ENCODE measurements around the gene CXCL17.

CXCL17 gene

DNA sequence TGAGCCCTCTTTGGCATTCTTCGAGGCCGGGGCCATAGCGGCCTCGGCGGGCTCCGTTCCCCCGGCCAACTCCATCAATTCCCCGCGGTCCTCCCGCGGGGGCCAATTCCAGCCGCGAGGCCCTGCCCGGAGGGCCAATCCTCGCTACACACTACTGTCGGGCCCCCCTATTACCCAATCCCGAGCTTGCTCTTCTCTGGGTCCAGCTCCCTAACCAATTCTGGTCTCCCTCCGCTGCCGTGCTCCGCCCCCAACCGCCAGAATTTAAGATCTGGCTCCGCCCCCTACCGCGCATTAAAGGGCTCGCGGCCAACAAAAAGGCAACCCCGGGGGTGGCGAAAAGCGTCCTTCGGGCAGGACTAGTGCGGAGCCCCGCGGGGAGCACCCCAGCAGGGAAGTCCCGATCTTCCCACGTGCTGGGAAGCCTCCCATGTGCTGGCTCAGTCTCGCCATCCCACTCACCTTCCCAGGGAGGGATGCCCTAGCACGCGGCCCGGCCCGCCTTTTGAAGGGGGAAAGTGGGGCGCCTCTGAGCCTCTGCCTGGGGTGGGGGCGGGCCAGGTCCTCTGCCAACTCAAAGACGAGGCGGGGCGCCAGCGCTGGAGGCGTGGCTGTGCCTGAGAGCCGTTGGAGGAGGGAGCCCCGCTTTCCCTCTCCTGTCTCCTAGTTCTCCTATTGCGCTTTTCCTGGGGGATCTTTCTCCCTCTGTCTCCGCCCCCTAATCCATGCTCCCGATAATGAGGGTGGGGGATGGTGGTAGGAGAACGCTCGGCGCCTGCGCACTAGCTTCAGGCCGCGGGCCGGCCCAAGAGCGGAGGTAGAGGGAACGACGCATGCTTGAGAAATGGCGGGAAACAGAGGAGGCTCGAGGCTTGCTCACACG lies 19.0 kb downstream of the CXCL17 start:
- DNase-seq = peak; percentile 93

DNA sequence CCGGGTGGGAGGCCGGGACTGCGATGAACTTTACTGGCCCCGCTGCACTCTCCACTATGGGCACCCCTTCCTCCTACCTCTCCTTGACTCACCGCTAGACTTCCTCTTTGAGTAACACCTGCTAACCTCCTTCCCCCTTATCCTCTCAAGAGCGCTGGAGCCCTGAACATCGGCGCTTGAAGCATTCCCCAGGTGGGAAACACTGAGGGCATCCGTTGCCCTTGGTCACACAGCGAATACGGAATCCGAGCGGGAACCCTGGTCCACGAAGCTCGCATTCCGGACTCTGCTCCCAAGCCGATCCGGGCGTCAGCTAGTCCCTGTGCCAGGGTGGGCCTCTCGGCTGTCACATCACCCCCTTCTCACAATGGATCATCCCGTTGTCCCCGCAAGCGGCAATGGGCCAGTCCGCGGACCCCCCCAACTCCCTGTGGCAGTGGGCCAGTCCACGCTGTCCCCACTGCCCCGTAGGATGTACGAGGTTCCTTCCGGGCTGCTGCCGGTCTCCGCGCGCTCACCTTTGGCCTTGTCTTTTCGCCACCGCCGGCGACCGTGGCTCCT lies 19.8 kb downstream of the CXCL17 start:
- peak; percentile 35 for DNase-seq

DNA sequence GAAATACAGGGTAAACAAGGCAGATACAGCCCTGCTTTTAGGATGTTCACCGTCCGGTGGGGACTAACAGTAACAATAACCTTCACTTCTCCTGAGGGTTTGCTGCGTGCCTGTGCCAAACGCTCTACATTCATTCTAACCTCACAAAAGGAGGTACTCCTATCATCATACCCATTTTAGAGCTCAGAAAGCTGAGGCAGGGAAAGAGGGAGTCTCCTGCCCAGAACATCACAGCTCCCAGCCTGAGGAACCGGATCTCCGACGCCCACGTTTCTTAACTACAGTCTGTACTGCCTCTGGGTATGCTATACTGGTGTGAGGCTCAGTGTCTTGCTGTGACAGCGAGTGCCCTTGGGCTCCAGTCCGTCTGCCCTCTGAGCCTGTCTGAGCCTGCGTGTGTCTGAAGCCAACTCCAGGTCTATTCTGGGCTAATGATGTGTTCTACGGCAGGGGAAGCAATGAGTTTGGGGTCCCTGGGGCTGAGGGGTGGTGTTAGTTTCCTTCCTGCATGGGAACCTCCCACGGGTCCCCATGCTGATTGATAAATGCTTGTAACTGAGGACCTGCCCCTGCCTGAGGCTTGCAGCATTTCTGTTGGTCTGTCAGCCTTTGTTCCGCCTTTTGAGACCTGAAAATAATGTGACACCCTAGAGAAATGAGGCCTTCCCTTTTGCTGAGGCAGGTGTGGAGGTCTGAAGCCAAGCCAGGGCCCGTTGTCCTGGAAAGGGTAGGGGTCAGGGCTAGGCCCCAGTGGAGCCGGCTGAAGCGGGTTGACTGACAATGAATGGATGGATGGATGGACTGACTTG lies 20.4 kb downstream of the CXCL17 start:
- no peak for DNase-seq

DNA sequence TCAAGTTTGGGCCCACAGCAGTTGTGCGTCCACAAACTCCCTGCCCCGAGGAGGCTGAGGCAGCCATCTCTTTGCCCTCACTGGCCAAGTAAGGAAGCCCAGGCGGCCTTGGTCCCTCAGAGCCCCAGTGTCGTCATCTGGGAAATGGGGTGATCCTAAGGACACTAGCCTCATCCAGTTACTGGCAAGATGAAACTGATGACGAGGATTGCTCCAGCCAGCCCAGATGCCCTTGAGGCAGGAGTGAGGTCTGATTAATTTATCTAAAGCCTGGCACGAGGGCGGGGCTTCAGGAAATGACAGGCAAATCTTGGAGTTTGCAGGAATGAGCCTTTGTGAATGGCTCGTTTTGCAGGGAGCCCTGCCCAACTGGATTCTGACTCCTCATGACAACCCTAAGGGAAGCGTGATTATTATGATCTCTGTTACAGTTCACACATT lies 21.1 kb downstream of the CXCL17 start:
- no peak for DNase-seq

DNA sequence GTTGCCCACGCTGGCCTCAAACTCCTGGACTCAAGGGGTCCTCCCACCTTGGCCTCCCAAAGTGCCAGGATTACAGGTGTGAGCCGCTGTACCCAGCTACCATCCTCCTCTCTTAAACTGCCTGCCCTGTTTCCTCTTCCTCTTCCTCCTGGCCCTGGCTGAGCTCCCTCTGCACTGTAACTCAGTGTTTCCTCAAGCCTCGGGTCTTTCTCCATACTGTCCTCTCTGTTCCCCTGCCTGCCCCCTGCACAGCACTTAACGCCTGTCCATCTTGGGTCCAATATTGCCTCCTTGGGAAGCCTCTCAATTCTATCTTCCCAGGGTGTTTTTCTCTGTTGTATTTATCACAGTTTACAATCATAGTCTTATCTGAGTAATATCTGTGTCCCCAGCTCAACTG lies 21.6 kb downstream of the CXCL17 start:
- DNase-seq = no peak

DNA sequence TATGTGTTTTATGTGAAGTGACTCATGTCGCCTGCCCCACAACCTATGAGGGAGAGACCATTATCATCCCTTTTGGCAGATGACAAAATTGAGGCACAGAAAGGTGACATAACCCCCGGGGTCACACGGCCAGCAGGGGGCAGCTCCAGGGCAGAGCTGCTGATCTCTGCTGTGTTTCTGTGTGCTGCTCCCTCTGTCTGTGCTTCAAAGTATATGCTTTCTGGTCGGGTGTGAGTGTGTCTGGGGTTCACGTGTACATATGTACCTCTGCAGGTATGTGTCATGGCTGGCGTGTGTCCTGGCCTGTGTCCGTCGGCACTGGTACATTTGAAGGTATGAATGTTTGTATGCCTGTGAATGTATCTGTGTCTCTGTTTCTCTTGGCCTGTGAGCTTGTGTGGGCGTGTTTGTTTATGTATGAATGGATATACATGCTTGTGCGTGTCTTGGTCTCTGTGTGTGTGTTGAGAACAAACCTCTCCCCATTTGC lies 22.6 kb downstream of the CXCL17 start:
- DNase-seq = peak; percentile 75

DNA sequence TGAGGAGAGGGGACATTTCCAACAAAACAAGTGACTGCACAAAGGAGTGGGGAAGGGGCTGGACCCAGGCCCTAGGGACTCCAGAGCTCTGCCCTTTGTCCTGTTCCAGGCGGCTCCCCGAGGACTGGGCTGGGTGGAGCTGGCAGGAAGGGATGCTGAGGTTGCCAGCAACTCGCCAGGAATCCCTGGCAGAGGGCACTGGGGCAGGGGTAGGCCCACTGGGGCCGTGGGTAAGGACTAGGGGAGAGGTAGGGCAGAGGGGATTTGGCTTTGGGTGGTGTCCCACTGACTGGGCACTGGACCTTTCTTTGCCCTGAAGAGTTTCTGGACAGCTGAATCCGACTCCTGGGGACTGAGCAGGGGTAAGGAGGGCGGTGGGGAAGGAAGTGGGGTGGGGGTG lies 23.4 kb downstream of the CXCL17 start:
- DNase-seq = no peak

DNA sequence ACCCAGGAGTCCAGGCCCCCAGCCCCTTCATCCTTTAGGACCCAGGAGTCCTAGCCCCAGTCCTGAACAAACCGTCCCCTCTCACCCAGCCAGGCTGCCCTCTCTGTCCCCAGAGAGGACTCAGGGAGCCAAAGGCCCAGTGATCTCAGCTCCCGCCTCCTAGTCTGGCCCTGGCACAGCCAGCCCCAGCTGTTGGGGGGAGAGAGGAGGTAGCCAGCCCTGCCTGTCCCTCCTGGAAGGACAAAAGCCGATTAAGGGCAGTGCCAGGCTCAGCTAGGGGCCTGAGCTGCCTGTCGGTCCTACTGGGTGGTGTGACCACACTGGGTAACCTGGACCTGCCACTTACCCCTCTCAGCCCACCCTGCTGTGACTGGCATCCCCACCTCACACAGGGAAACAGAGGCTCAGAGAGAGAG lies 30.1 kb downstream of the CXCL17 start:
- no peak for DNase-seq

DNA sequence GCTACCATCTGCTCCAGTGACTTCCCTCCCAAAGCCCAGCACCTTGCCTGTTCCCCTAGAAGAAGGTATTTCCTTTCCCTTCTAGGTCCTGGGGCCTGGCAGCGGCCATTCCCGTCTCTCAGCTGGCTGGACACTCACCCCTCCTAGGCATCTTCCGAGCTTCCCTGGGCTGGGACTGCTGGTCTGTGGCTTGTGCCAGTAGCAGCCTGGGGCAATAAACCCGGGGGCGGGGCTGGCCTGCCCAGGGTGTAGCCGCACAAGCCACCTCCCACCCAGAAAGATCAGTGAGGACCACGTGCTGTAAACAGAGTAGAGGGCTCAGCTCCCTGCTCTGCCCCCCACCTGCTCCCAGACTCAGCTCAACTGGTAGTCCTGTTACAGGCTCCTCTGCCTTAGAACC lies 30.5 kb downstream of the CXCL17 start:
- DNase-seq = no peak

DNA sequence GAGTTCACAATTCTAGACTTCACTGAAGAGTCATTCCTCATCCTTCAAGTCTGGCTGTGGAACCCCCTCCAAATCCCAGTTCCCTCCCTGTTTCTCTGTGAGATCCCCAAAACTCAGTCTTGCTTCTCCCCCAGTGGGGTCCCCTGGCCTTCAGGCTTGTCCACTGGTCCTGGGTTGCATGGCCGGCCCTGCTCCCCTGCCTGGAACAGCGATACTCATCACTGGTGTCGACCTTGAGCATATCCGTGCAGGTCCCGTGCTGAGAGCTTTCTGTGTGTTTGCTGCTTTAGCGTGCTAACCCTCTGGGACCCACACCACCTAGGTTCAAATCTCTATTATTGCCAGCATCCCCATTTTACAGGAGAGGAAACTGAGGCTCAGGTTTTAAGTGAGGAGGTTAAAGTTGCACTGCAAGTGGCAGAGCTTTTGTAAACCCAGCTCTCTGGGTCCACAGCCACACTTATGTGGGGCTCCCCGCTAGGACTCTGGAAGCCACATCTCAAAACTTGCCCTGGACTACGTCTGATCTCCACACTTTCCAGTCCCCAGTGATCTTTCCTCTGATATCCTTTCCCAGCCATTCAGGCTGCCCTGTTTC lies 31.1 kb downstream of the CXCL17 start:
- DNase-seq = no peak

DNA sequence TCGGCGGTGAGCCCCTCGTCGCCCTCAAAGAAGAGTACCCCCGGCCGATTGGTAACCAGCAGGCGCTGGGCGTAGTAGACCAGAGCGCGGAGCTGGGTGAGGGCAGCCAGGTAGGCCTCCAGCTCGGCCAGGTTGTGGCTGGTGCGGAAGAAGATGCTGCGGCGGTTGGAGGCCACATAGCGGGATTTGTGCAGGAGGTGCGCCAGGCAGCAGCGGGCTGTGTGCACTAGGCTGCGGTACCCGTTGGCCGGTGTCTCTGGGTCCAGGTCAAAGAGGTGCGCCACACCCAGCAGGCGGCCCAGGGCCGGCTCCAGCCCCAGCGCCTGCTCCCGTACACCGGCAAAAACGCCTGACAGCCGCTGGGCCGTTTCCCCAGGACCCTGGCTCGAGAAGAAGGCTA lies 32.4 kb downstream of the CXCL17 start:
- DNase-seq = no peak

DNA sequence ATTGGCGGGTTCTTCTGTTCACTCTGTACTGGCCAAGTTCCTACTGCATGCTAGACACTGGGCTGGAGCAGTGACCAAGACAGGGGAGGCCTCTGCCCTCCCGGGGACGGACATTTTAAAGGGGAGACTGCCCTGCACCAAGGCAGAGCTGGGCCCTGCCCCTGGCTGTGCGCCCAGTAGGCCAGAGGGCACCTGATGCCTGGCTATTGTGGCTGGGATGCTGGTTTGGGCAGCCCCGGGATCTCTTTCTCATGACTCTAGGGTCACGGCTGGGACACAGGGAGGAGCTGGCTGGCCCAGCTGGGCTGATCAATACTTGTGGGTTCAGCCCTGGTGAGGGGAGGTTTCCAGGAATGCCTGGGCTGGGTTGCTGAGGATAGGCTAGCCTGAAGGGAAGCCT lies 33.3 kb downstream of the CXCL17 start:
- no peak for DNase-seq

DNA sequence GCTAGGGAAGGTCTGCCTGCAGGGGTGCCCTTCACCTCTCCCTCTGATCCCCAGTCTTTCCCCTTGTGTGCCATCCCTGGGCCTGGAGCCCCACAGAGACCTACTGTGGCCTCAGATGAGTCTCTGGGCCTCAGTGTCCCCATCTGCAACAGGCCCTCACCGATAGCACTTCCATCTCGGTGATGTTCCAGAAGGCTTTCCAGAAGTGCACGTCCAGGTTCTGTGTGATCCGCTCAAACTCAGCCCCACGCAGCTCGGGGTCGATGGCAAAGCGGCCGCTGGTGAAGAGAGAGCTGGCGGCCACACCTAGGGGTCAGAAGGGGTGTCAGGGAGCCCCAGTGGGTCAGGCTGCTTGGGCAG lies 35.0 kb downstream of the CXCL17 start:
- no peak for DNase-seq

DNA sequence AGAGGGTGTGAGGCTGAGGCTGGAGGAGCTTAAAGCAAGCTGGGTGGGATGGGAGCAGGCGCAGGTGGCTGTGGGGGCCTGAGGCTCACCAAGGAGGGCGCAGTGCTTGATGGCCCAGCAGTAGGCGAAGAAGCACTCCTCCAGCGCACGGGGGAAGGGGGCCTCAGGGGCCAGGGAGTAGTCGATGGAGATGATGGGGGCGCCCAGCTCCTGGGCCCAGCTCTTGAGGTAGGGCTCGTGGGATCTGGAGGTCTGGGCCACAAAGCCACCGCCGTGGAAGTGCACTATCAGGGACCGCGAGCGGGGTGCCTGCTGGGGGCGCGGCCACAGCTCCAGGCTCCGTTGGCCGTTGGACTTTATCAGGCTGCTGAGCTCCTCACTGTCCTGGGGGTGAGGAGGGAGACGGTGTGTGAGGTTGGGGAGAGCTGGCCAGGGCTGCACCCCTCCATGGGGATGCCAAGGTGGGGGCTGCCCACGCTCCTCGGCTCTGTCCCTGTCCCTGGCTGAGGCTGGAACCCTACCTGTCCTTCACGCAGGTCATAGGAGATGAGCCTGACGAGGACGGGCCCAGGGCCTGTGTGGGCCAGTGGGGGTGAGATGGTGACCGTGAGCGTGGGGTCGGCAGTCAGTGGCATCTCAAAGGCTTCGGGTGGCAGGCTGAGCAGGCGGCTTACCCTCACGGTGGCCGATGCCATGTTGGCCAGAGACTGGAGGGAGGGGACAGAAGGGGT lies 35.5 kb downstream of the CXCL17 start:
- DNase-seq = no peak

DNA sequence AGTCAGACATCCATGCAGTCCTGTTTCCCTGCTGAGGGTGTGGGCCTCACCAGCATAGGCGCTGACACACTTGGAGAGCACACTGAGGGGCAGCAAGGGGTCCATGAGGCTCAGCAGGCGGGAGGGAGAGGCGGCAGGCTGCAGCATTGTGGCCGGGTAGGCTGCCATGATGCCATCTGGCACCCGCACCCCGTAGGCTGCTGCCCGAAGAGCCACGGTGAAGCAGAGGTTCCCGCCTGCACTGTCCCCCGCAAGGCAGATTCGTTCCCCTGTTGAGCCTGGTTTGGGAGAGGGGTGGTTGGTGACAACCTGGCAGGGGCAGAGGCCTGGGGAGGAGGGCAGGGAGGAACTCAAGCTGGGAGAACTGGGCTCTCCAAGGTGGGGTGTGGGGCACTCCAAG lies 36.6 kb downstream of the CXCL17 start:
- DNase-seq = no peak

DNA sequence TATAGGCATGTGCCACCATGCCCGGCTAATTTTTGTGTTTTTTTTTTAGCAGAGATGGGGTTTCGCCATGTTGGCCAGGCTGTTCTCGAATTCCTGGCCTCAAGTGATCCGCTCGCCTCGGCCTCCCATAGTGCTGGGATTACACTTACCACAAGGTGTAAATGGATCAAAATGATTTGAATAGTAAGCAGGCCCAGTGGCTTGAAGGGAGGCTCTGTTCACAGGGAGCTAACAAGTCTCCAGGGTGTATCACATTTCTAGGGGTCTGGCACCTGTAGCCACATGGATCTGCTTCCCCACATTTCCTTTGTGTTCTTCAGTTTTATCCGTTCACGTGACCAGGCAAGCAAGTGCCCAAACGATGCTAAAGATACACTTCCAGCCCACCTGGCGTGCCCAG lies 39.2 kb downstream of the CXCL17 start:
- DNase-seq = no peak

DNA sequence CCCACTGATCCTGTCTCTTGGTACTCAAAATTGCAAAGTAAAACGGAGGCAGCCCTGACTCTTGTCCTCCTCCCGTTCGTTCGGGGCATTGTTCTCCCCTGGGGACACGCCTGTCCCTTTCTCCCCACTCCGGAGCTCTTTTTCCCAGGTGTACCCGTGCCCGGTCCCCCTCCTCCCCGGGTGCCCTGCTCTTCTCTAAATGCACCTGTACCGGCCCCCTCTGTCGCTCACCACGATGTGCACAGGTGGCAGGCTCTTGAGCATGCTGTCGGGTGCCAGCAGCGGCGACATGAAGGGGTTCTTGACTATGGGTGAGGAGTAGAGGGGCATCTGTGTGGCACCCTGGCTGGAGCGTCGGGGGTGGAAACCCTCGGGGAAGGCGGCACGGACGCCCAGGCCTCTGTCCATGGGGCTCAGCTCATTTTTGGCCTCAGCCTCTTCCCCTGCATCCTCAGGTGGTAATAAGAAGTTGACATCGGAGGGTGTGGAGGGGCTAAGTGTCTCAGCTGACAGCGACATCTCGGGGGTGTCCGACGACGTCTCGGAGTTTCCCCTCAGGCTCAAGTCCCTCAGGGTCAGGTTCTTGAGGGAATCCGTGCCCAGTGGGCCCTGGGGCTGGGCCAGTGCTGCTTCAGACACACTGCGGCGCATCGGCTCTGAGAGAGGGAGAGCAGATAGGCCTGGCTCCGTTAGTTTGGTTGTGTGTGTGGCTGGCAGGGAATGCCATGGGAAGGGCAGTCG lies 40.2 kb downstream of the CXCL17 start:
- DNase-seq = no peak

DNA sequence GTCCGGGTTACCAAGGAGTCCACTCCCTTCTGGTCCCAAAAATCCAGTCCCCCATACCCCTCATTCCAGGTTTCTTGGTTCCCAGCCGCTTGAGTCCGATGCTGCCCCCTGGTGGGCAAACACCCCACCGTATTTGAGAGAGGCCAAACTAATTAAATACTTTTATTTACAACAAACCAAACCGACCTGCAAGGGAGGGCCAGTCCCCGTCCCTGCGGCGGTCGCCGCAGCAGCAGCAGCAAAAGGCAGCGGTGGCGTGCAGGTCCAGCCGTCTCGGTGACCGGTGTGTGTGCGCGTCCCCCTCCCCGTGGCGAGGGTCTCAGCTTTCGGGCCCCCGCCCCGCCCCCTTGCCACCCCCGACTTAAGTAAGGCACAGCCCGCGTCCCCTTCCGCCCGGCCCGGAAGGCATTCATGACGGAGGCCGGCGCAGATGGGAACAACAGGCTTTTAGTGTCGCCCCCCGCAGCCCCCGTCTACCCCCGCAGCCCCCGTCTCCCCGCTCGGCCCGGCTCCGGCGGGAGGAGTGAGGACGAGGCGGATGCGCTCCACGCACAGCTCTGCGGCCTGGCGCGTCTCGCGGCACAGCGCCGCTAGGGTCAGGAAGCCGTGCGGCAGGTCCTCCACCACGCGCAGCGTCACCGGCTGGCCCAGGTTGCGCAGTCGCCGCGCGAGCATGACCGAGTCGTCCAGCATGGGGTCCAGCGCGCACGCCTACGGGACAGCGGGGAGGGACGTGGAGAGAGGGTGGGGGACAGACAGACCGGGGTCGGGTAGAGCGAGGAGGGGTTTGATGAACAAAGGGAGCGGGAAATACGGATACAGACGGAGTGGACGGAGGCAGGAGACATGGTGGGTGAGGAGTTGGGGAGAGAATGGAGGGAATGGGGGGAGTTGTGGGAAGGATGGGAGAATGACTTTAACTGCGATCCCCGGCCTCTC lies 41.1 kb downstream of the CXCL17 start:
- DNase-seq = peak; percentile 76

DNA sequence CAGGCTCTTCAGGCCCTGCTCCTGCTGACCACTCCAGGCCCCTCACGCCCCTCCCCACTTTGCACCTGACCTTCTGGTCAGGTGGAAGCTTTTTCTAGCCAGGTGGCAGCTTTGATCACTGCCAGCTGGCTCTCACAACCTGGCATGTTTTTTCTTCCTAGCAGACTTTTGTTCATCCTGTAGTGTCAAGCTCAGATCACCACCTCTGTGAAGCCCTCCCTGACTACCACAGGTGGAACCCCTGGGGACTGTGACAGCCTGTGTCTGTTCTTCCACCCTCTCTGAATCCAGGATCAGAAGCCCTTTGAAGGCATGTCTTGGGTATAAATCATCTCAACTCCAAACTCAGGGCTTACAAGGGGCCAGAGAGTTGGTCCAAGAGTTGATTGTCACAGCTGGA lies 42.3 kb downstream of the CXCL17 start:
- no peak for DNase-seq

All from stimulated activated CD4-positive, alpha-beta T cell treated with anti-CD3 and anti-CD28 coated beads, Interleukin-12 subunit alpha, Interleukin-12 subunit beta, amount 100 ng/mL, for 4 hours (primary cell).